SK-N-SH (cell line): ENCODE measurements around the gene WNT1. TPM values are rescaled to one million over a fixed set of nuclear protein-coding genes. Genes with fewer than 3 reads are reported as not detected.

ENCODE experiments used
- CTCF ChIA-PET: fragments of 300-600, 350-600 bp; formaldehyde crosslinking; extraction: SDS; loops from one replicate; lab custom pipeline; 2021; lab: Yijun Ruan, JAX
- POLR2A ChIA-PET: fragments of 350-600 bp; sonication (Branson Sonifier 250); formaldehyde crosslinking; extraction: SDS; loops from one replicate; lab custom pipeline; 2020; ENCODE audit warnings: antibody characterized with exemption, inconsistent platforms; lab: Yijun Ruan, JAX
- DNase-seq: peaks from one replicate; pipeline ENCODE4 v3.0.0; 2012
- H2AFZ ChIP-seq: fragments of 200-600 bp; sonication (generic); 2 replicates; pipeline ENCODE4 v1.8.1; 2016; ENCODE audit warnings: antibody characterized with exemption, mild to moderate bottlenecking, low read depth
- H3F3A ChIP-seq: fragments of 200-600 bp; sonication (generic); replicated peaks from 2 replicates; pipeline ENCODE3; 2016; ENCODE audit warnings: antibody characterized with exemption, mild to moderate bottlenecking; ENCODE audit not compliant: insufficient read depth
- H3K27ac ChIP-seq, 2 experiments: fragments of 200-500 bp in 1 of 2; fragments of 200-600 bp in 1 of 2; sonication (Bioruptor generic) in 1 of 2; sonication (generic), shearing (Covaris generic) in 1 of 2; 2 replicates each; pipeline versions ENCODE4 v1.5.1 to v1.6.1; 2014 to 2016; ENCODE audit warnings: low read depth in 2 of 2, inconsistent platforms in 1 of 2, low read length in 1 of 2, mild to moderate bottlenecking in 1 of 2, mixed read lengths in 1 of 2
- H3K27me3 ChIP-seq: fragments of 200-600 bp; sonication (generic), shearing (Covaris generic); 2 replicates; pipeline ENCODE4 v1.6.1; 2016; ENCODE audit warnings: mixed run types; ENCODE audit not compliant: insufficient read depth
- H3K36me3 ChIP-seq, 2 experiments: fragments of 200-500 bp in 1 of 2; fragments of 200-600 bp in 1 of 2; sonication (Bioruptor generic) in 1 of 2; sonication (generic) in 1 of 2; replicated peaks in 1 of 2; 2 replicates each; pipeline versions ENCODE3 to v1.5.1; 2014 to 2016; ENCODE audit warnings: low read length in 1 of 2, mild to moderate bottlenecking in 1 of 2; ENCODE audit not compliant: insufficient read depth in 2 of 2, control insufficient read depth in 1 of 2
- H3K4me1 ChIP-seq, 2 experiments: fragments of 200-500 bp in 1 of 2; fragments of 200-600 bp in 1 of 2; sonication (Bioruptor generic) in 1 of 2; sonication (generic), shearing (Covaris generic) in 1 of 2; 2 replicates each; pipeline versions ENCODE4 v1.5.1 to v1.6.1; 2014 to 2016; ENCODE audit warnings: low read depth in 1 of 2, low read length in 1 of 2, mixed run types in 1 of 2; ENCODE audit not compliant: insufficient read depth in 2 of 2, control insufficient read depth in 1 of 2
- H3K4me2 ChIP-seq: fragments of 200-600 bp; sonication (generic), shearing (Covaris generic); 2 replicates; pipeline ENCODE4 v1.6.1; 2017; ENCODE audit warnings: mixed run types
- H3K4me3 ChIP-seq, 2 experiments: fragments of 200-500 bp in 1 of 2; fragments of 200-600 bp in 1 of 2; sonication (Bioruptor generic) in 1 of 2; sonication (generic), shearing (Covaris generic) in 1 of 2; 2 replicates each; pipeline versions ENCODE4 v1.5.1 to v1.8.1; 2014 to 2016; ENCODE audit warnings: low read depth in 2 of 2, inconsistent platforms in 1 of 2, low read length in 1 of 2, mild to moderate bottlenecking in 1 of 2, mixed read lengths in 1 of 2, moderate library complexity in 1 of 2
- H3K79me2 ChIP-seq: fragments of 200-600 bp; sonication (generic); 2 replicates; pipeline ENCODE4 v1.8.1; 2017; ENCODE audit warnings: mild to moderate bottlenecking; ENCODE audit not compliant: insufficient read depth
- H3K9ac ChIP-seq: fragments of 200-600 bp; sonication (generic); 2 replicates; pipeline ENCODE4 v1.6.1; 2017; ENCODE audit warnings: mixed run types
- H3K9me2 ChIP-seq: fragments of 200-600 bp; sonication (generic); 2 replicates; pipeline ENCODE4 v1.6.1; 2017; ENCODE audit warnings: mixed run types
- H3K9me3 ChIP-seq: fragments of 200-600 bp; sonication (generic); 2 replicates; pipeline ENCODE4 v1.6.1; 2017; ENCODE audit warnings: mixed run types, mild to moderate bottlenecking, moderate library complexity
- H4K20me1 ChIP-seq: fragments of 200-600 bp; sonication (generic); 2 replicates; pipeline ENCODE4 v1.6.1; 2017; ENCODE audit warnings: mild to moderate bottlenecking, mixed run types; ENCODE audit not compliant: insufficient read depth
- ELF1 ChIP-seq: IDR thresholded peaks from 2 replicates; pipeline ENCODE4 v1.4.0; 2012
- EP300 ChIP-seq, 2 experiments: IDR thresholded peaks; 2 replicates each; pipeline versions ENCODE4 v1.4.0 to v1.6.1; 2012; ENCODE audit warnings: borderline replicate concordance in 1 of 2, low read depth in 1 of 2, low read length in 1 of 2
- FOXJ3 ChIP-seq: sonication (generic); formaldehyde crosslinking; IDR thresholded peaks from 2 replicates; pipeline ENCODE4 v1.5.1; 2020; ENCODE audit warnings: mild to moderate bottlenecking, missing genetic modification reagents
- GABPA ChIP-seq: IDR thresholded peaks from 2 replicates; pipeline ENCODE4 v1.4.0; 2012; ENCODE audit warnings: low read depth, mild to moderate bottlenecking
- GATA2 ChIP-seq: sonication (generic); formaldehyde crosslinking; IDR thresholded peaks from 2 replicates; pipeline ENCODE4 v1.5.0; 2020; ENCODE audit warnings: mild to moderate bottlenecking, missing genetic modification reagents
- JUND ChIP-seq: IDR thresholded peaks from 2 replicates; pipeline ENCODE4 v1.4.0; 2012
- MAX ChIP-seq: IDR thresholded peaks from 2 replicates; pipeline ENCODE4 v1.4.0; 2012; ENCODE audit warnings: low read depth
- MEF2A ChIP-seq: IDR thresholded peaks from 2 replicates; pipeline ENCODE4 v1.4.0; 2012; ENCODE audit warnings: low read depth, borderline replicate concordance
- PBX3 ChIP-seq: IDR thresholded peaks from 2 replicates; pipeline ENCODE4; 2012
- RAD21 ChIP-seq: IDR thresholded peaks from 2 replicates; pipeline ENCODE4 v1.6.1; 2012; ENCODE audit warnings: mild to moderate bottlenecking, low read length
- RCOR1 ChIP-seq: fragments of 150-350 bp; IDR thresholded peaks from 2 replicates; pipeline ENCODE4 v1.6.1; 2017; ENCODE audit warnings: antibody characterized with exemption, low read length
- REST ChIP-seq: IDR thresholded peaks from 2 replicates; pipeline ENCODE4 v1.6.1; 2012; ENCODE audit warnings: mild to moderate bottlenecking, low read depth, low read length, moderate library complexity
- RXRA ChIP-seq: IDR thresholded peaks from 2 replicates; pipeline ENCODE4 v1.4.0; 2012; ENCODE audit warnings: low read depth, mild to moderate bottlenecking, borderline replicate concordance
- SMC3 ChIP-seq: IDR thresholded peaks from 2 replicates; pipeline ENCODE4 v1.6.1; 2012; ENCODE audit warnings: low read depth, low read length, improper control_type of control experiment
- TCF12 ChIP-seq: IDR thresholded peaks from 2 replicates; pipeline ENCODE4 v1.4.0; 2012
- TEAD4 ChIP-seq: IDR thresholded peaks from 2 replicates; pipeline ENCODE4 v1.4.0; 2012; ENCODE audit warnings: mild to moderate bottlenecking, borderline replicate concordance; ENCODE audit not compliant: insufficient read depth
- USF1 ChIP-seq: IDR thresholded peaks from 2 replicates; pipeline ENCODE4 v1.4.0; 2012; ENCODE audit warnings: low read depth, borderline replicate concordance
- YY1 ChIP-seq: IDR thresholded peaks from 2 replicates; pipeline ENCODE4 v1.4.0; 2012; ENCODE audit warnings: low read depth, mild to moderate bottlenecking
- ZBTB33 ChIP-seq: IDR thresholded peaks from 2 replicates; pipeline ENCODE4 v1.4.0; 2012; ENCODE audit warnings: low read depth, borderline replicate concordance
- WGBS: methylation state at CpG from one replicate; pipeline ENCODE4 v1.1.6; 2017; ENCODE audit warnings: low lambda C conversion rate; 5-methylcytosine and 5-hydroxymethylcytosine counted together
- polyA plus RNA-seq, 3 experiments: library from polyadenylated mRNA; depleted of rRNA; stranded (reverse); fragments of >200 nt; gene quantifications; 2 replicates each; pipeline ENCODE4 v1.2.3, GENCODE V29; 2012
- TF ChIP-seq, protein P1 (sequence below): fragments of 200-600 bp; sonication (generic); IDR thresholded peaks from 2 replicates; pipeline ENCODE4 v1.6.1; 2017; ENCODE audit warnings: antibody characterized with exemption, mild to moderate bottlenecking, moderate library complexity
- TF ChIP-seq, protein P2 (sequence below): fragments of 150-350 bp; IDR thresholded peaks from 2 replicates; pipeline ENCODE4 v1.6.1; 2017; ENCODE audit warnings: antibody characterized with exemption, low read length, low read depth, borderline replicate concordance

WNT1 gene
- polyA plus RNA-seq, 1 of the 3 experiments (the other 2 are of a cell fraction): not detected

DNA sequence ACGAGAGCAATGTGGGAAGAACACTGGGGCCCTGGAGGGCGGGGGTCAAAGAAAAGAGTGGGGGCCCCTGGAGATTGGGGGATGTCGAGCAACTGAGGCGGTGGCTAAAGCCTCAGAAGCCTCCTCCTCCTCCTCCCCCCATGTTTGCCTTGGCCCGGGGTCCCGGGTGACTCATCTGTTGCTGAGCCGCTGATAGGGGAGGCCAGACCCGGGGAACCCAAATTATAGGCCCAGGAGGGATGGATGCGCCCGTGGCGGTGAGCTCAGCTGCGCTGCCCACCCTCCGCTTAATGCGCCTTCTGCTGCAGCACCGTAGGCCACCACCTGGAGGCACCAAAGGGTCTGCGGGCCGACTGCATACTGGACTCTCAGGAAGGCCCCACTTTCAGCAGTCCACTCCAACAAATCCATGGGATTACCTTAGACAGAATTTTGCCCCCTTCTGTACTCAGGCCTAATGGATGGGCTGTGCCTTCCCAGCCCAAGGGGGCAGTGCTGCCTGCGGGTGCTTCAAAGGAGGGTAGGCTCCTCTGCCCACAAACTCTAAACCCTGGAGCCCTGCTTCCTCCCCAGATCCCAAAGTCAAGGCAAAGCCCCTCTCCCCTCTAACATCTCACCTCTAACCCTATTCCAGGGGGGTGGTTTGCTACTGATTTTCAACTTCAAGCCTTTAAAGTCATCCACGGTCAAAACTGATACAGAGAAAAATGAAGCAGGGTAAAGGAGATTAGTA lies 4.0 kb upstream of the WNT1 start:
- H3K9ac ChIP-seq: no peak overlapping the region
- DNase-seq: peak; percentile 81
- no peaks in the 10 kb centered on the region for H4K20me1 ChIP-seq
- H3K9me2 ChIP-seq: no peaks in the 10 kb centered on the region
- peaks cover 59% of the 10 kb centered on the region for H3K27me3 ChIP-seq
- peaks cover 10% of the 10 kb centered on the region for H3F3A ChIP-seq
- ChIA-PET CTCF (interaction anchor here (0.9 to 32.2 kb wide), 5 partner anchors 17 to 121 kb away, joined by 3 to 935 read pairs (median 9); partner anchors contain the start of genes ARF3, DDN and WNT1), POLR2A (interaction anchor here (0.6 kb wide), 1 partner anchor 70 kb away, joined by 3 read pairs; a partner anchor contains a TSS)
- H2AFZ ChIP-seq: no peak overlapping the region
- WGBS: 36% methylated on average over 15 of the region's 19 CpGs
- TF ChIP-seq SMC3 (peak; percentile 41; the same call in 1 of the 2 replicates), MEF2A (no peak), PBX3 (no peak), YY1 (no peak), RCOR1 (no peak), RXRA (no peak), JUND (no peak), GATA2 (CRISPR knock-in tag) (no peak), EP300 (IDR thresholded peaks at IDR 0.05; ENCODE audit: borderline replicate concordance in 1 of 2, low read depth in 1 of 2, low read length in 1 of 2) (no peak), RAD21 (peak; percentile 46), FOXJ3 (CRISPR knock-in tag) (no peak), ELF1 (no peak), REST (no peak), TEAD4 (no peak), GABPA (no peak), USF1 (no peak), MAX (no peak), TCF12 (no peak), ZBTB33 (no peak)
- TF ChIP-seq, protein P1, sequence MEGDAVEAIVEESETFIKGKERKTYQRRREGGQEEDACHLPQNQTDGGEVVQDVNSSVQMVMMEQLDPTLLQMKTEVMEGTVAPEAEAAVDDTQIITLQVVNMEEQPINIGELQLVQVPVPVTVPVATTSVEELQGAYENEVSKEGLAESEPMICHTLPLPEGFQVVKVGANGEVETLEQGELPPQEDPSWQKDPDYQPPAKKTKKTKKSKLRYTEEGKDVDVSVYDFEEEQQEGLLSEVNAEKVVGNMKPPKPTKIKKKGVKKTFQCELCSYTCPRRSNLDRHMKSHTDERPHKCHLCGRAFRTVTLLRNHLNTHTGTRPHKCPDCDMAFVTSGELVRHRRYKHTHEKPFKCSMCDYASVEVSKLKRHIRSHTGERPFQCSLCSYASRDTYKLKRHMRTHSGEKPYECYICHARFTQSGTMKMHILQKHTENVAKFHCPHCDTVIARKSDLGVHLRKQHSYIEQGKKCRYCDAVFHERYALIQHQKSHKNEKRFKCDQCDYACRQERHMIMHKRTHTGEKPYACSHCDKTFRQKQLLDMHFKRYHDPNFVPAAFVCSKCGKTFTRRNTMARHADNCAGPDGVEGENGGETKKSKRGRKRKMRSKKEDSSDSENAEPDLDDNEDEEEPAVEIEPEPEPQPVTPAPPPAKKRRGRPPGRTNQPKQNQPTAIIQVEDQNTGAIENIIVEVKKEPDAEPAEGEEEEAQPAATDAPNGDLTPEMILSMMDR: peak; percentile 63
- TF ChIP-seq, protein P2, sequence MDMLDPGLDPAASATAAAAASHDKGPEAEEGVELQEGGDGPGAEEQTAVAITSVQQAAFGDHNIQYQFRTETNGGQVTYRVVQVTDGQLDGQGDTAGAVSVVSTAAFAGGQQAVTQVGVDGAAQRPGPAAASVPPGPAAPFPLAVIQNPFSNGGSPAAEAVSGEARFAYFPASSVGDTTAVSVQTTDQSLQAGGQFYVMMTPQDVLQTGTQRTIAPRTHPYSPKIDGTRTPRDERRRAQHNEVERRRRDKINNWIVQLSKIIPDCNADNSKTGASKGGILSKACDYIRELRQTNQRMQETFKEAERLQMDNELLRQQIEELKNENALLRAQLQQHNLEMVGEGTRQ: no peak
- no peaks in the 10 kb centered on the region for H3K9me3 ChIP-seq
- H3K27ac ChIP-seq: no peak overlapping the region
- H3K4me1 ChIP-seq: peaks cover 0 to 21% of the 10 kb centered on the region in 2 experiments; a peak in 1 of 4 replicates
- no peaks in the 10 kb centered on the region for H3K36me3 ChIP-seq
- no peaks in the 10 kb centered on the region for H3K79me2 ChIP-seq
- H3K4me3 ChIP-seq: no peak overlapping the region
- peak overlapping the region; percentile 24; the same call in 1 of the 2 replicates for H3K4me2 ChIP-seq
